Measurements from ENCODE around the gene CD93.

Gene CD93, protein sequence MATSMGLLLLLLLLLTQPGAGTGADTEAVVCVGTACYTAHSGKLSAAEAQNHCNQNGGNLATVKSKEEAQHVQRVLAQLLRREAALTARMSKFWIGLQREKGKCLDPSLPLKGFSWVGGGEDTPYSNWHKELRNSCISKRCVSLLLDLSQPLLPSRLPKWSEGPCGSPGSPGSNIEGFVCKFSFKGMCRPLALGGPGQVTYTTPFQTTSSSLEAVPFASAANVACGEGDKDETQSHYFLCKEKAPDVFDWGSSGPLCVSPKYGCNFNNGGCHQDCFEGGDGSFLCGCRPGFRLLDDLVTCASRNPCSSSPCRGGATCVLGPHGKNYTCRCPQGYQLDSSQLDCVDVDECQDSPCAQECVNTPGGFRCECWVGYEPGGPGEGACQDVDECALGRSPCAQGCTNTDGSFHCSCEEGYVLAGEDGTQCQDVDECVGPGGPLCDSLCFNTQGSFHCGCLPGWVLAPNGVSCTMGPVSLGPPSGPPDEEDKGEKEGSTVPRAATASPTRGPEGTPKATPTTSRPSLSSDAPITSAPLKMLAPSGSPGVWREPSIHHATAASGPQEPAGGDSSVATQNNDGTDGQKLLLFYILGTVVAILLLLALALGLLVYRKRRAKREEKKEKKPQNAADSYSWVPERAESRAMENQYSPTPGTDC

DNA sequence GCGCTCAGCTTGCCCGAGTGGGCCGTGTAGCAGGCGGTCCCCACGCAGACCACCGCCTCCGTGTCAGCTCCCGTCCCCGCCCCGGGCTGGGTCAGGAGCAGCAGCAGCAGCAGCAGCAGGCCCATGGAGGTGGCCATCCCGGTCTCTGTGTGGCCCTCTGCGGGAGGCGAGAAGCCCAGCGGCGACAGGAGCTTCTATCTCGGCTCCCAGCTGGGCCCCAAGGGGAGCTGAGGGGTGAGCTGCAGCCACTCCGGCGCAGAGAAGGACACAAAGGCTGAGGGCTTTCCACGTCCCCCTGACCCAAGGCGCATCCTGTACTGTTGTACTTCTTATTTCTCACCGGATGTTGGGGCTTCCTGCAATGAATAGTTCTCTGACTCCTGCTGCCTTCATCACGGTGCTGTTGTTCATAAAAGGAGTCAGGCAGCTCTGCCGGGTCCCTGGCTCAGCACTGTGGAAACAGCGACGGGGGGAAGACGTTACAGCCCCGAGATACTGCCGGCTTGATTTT is at the start of gene CD93:
Gene CD93, minus strand, starts transcription at position 269 of the 511 bp plus-strand sequence. Its CDS starts 132 bp downstream, at position 137.
- DNase-seq (ENCODE audit: low read depth, low spot score), result no peak

DNA sequence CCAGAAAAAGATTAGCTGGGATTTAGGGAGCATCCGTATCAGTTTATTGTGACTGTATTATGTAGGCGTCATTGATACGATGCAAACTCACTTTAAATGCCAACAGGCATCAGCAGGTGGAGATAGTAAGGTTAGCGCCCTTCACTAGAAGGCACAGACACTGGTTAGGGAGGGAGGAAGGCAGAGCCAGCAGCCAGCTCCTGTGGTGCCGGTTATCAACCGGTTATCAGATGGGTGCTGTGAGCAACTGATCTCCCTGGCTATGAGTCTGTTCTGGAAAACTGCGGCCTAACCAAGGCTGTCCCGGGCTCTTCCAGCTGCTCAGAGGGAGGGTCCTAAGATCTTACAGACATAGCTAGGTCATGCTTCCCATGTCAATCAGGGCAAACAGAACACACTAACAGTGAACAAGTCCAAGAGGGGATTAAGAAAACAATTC is 47.5 kb upstream of the CD93 start:
- DNase-seq (ENCODE audit: low read depth, low spot score), result no peak

DNA sequence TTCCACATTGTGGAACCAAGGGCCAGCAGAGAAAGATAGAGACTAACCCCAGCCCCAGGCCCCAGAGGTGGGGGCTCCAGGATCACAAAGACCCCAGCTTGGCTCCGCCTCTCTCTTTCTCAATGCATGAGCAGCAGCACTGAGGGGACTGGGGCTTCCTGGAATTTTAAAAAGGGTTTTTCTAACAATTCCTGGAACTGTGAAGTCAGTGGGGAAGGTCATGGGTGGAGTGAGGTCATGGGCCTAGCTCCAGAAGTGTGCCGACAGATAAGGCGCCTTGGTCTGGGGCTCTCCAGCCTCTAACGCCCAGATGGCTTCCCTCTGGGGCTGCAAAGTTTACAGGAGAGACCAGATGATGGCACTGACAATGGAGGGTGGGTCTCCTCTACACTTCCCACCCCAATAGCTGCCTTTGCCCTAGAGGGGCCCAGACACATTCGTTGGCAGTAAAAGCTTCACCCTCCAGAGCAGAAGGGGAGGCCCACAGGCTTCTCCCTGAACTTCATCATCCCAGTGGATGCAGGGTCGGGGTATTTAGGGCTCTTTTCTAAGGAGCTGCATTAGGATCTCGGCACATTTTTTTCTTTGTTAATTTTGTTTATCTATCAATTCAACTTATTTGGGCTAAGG is 46.9 kb upstream of the CD93 start:
- DNase-seq (ENCODE audit: low read depth, low spot score), result no peak

DNA sequence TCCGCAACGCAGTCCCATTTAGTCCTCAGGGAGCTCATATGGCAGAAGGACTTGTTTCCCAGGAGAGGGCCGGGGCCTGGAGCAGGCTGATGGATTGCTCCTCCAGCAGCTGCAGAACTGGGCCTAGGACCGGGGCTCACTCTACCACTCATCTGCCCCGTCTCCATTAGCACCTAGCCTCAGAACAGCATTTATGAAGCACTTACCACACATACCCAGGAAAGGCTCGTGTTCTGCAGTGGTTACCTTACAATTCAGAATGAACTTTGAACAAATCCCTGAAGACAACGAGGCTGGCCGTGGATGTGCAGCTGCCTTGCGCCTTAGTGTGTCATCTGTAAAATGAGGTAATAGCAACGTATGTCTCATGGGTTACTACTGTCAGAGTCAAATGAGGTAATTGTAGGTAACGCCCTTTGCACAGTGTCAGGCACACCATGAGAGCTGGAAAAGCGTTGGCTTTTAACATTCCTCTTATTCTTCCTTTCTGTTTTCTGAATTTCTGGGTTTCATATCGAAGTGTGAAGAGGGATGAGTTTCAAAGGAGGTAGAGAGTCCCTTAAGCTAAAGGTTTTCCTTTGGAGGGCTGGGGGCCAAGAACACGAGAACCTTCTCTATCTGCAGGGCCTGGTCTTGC is 46.3 kb upstream of the CD93 start:
- no peak for DNase-seq (ENCODE audit: low read depth, low spot score)

DNA sequence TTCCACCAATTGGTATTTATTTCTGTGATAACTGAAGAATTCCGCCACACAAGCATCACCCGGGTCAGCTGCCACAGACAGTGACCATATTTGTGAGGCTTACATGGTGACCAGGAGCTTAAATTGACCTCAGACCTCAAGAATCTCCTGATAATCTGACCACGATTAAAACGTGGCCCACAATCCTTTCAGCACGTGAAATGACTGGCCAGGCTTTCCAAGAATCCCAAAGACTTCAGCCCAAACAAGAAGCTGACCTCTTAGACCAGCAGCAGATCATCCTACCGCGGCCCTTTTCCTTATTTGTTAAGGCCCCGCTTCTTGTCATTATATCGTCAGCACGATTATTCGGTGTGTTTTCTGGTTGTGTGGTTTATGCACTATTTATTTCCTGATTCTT is 45.6 kb upstream of the CD93 start:
- DNase-seq (ENCODE audit: low read depth, low spot score), result no peak

DNA sequence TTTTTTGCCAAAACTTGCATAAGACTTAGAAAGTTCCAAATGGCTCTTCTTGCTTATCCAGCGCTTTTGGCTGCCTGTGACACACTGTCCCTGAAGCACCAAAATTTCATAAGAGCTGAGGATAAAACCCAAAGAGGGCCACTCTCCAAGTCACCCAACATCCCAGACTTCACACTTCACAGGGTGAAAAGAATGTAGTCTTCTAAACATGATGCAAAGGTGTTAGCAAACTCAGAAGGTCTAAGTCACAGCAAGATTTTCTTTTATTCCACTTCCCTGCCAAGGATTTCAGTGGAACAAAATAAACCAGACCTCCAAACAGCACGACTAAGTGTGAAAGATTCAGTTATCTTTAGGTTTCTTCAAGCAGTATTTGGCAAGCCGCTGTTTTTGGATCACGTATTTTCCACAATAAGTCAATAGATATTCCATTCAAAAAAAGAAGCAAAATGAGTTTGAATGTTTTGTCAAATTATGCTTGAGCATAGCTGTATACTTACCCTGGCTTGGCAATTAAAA is 44.6 kb upstream of the CD93 start:
- DNase-seq (ENCODE audit: low read depth, low spot score), result no peak

DNA sequence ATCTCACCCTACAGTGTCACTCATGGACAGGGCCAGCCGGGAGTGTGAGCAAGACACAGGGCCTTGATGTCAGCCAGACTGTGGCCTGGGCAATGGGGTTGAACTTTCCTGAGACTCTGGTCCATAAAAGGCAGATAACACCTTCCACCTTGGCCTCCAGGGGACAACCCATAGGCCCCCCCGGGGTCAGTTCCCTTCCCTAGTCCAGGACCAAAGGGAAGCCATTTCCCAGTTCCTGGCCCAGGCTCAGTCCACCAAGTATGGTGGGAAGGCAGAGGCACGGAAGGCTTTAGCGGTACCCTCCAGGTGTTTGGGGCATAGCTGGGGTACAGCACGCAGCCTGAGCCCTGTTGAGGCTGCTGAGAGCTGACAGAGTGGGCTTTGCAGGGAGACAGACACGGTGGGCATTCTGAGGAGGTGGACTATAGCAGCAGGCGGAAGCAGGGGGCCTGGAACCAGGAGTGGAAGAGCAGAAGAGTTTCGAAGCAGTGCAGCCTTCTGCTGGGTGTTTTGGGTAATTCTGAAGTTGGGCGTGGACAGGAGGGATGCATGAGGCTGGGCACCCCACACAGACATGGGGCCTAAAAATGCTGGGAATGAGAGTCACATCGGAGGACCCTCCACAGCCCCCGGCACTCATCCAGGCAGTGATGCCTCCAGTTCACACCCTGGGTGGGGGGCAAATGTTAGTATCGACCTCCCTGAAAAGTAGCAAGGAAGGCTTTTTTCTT is 43.9 kb upstream of the CD93 start:
- DNase-seq (ENCODE audit: low read depth, low spot score), result no peak

DNA sequence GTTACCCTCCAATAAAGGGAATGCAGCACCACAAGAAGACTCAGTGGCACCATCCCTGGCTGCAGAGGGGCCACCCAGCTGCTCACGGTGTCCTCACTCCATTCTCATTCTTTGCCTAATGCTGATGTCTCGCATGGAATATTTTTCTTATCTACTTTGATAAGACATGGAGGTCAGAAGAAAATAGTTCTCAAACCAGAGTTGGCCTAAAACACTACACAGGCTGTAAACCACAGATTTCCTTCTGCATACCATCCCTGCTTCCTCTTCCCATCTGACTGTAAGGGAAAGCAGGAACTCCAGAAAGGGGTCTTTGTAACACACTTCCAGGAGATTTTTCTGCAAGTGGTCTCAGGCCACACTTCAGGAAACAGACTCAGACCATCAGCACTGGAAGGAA is 43.1 kb upstream of the CD93 start:
- no peak for DNase-seq (ENCODE audit: low read depth, low spot score)

DNA sequence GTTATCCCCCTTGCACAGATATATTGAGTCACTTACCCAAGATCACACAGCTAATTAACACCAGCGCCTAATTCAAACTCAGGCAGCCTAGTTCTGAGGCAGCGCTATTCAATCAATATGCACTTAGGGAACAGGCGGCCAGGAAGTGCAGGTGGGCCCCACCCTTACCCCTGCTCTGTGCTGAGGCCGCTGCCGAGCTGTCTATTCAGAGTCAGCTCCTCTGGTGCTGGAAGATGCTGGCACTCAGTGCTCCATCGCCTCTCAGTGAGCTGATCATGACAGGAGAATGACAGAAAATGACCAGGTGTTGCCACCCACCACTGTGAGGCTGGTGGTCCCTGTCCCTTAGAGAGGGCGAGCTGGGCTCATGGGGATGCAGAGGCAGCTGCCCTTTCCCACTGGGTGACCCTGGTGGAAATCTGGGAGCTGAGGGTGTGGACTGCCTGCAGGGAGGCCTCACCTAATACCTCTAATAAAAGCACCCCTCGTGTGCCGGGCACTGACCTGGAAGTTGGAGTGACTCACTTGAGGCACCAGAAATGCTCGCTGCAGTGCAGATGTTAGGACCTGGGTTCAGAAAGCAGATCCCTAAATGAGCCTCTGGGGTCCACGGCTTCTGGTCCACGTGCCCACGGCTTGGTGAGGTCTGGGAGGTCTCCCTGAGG is 42.5 kb upstream of the CD93 start:
- no peak for DNase-seq (ENCODE audit: low read depth, low spot score)

DNA sequence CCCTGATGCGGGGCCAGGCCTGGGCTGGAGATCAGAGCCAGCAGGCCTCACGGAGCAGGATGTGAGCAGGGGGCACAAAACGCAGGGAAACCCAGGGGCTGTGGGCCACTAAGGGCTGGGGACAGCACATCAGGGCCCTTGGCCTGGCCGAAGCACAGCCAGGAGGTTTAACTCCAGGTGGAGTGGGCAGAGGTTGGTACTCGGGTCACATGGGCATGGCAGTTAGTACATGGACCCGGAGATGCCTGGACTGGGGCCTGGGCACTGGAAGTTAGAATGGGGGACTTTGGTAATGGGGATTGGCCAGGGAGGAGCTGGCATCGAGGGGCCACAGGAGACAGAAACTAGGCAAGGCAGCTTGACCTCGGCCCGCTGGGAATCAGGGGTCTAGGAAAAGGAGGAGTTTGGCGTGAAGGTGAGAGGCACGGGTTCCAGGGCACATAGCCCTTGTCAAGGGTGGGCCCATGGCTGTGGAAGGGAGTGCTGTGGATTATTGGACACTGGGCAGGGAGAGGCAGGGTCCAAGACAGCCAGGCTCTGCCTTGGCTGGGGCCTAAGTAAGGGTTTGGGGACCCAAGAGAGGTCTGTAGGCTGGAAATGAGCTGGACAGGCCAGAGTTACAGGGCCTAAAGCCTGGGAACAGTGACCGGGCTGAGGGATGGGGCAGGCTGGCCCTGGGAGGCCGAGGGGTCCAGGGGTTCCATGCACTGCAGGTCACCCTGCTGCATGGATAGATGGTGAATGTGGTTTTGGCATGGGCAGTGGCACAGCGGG is 41.6 kb upstream of the CD93 start:
- no peak for DNase-seq (ENCODE audit: low read depth, low spot score)

DNA sequence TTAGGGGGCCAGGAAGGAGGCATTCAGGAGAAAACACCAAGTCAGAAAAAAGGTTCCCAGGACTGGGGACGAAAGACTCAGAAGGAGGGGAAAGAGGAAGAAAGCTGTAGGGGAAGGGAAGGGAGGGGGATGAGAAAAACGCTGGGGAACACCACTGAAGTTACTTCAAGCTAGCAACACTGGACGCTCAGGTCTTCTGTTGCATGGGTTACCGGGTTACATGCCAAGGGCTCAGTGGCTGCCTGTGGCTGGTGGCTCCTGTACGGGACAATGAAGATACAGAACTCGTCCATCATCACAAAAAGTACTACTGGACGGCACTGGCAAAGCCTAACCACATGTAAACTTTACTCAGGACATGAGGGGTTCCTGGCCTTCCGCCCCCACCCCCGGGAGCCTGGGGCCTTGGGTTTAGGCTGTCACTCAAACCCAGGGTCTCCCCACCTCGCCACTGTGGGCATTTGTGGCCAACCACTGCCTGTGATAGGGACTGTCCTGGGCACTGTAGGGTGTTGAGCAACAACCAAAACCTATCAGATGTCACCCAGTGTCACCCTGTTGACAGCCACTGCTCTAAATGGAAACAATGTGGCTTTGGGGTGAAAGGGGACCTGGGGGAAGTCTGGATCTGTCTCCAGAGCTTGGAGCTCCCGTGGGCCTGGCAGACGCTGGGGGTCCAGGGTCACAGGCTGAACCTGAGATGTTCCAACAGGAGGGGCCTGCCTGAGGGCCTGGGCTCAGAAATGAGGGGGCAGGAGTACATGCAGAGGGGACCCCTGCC is 40.3 kb upstream of the CD93 start:
- DNase-seq (ENCODE audit: low read depth, low spot score), result no peak

DNA sequence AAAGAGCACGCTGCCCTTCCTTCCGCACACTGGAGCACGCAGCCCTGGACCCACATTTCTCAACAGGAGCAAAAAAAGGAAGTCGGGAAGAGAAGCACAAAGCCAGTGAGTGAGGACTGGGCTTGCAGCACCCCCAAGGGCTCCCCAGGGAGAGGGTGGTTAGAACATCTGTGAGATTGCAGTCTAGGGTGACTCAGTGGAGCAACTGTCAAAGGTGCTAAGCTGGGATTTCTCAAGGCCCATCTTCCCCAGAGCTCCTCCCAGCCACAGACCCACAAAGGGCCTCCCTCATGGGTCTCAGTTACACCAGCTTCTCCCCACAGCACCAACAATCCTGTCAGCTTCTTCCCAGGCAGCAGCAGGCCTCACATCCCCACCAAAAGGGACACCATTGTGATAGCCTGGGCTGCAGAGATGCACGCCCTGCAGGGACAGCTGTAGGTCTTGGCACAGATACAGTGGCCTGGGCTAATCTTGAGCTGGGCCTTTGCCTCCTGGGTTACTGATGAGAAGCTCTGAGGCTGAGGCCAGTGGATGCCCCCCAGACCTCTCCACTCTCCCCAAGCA is 39.6 kb upstream of the CD93 start:
- DNase-seq (ENCODE audit: low read depth, low spot score), result no peak

DNA sequence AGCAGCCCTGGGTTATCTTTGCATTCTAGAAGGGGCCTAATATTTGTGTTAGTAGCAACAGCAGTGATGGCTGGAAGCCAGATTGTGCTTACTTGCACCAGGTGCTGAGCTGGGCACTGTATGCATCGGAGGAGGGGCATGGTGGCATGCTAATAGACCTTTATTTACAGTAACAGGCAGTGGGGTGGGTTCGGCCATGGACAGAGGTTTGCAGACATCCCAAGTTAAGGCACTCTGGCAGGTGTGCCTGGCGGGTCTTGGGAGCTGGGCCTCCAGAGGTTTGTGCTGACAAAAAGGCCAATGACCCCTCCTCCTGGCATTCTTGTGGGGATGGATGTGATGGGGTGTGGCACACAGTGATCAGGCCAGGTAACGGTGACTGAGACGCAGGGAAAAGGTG is 39.0 kb upstream of the CD93 start:
- DNase-seq (ENCODE audit: low read depth, low spot score), result no peak

DNA sequence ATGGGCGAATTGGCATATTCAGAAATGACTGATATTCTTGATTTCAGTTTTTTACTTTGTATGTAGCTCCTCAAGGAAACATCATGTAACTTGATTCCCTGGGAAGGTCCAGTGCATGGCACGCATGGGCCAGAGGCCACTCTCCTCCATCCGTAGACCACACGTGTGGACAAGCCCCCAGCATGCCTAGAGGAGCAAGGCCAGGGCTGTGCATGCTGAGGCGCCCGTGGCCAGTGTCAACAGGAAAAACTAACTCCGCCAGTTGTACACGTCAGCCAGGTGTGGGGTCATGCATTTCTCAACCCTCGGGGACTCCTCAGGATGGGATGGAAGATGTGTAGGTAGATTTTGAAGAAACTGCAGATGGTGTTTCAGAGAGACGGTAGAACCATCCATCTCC is 37.8 kb upstream of the CD93 start:
- DNase-seq (ENCODE audit: low read depth, low spot score), result no peak

DNA sequence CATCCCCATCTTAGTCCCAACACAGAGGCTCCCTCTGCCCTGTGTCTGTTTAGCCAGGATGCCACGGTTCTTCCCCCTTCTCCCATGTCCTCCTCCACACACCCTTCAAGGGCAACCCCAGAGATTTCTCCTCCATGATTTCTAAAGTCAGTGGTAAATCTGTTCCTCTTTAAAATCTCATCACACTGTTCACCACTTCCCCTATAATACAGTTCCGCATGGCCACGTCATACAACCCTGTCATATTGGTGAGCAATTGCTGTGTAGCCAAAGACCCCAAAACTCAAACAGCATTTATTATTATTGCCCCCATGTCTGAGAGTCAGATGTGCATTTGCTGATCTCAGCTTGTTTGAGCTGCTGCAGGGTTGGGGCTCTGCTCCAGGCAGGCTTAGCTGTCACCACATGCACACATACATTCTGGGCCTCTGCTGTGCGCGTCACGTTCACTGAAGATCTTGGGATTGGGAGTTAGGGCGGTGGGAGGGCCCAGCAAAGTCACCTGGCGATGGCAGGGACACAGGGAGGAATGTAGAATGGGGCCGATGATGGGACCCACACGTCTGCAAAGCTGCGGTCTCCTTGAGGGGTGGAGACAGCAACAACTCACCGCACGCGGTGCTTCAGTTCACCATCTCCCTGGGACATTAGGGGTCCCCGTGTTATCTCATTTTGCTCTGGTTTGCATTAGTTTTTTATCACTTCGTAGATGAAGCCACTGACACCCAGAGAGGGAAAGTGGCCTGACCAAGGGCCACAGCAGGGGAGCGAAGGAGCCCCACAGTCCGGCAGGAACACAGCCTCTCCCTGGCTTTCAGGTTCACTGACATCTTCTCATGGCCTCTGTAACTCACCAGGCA is 36.9 kb upstream of the CD93 start:
- DNase-seq (ENCODE audit: low read depth, low spot score), result no peak

DNA sequence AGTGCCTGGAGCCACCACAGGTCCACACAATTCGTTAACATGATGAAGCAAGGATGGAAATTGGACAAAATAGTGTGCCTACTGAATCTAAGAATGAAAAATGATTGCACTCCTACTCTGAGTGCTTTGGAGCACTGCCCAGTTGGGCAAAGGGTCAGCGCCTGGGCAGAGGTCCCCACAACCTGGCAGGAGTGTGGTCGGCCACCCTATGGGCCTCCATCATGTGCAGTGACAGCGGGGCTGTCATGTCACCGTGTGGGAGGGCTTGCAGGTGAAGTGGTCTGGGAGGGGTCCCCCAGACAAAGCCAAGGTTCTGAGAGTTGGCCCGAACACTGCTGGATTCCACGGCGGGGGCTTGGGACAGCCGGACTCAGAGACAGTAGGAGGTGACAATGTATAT is 36.2 kb upstream of the CD93 start:
- DNase-seq (ENCODE audit: low read depth, low spot score), result no peak

DNA sequence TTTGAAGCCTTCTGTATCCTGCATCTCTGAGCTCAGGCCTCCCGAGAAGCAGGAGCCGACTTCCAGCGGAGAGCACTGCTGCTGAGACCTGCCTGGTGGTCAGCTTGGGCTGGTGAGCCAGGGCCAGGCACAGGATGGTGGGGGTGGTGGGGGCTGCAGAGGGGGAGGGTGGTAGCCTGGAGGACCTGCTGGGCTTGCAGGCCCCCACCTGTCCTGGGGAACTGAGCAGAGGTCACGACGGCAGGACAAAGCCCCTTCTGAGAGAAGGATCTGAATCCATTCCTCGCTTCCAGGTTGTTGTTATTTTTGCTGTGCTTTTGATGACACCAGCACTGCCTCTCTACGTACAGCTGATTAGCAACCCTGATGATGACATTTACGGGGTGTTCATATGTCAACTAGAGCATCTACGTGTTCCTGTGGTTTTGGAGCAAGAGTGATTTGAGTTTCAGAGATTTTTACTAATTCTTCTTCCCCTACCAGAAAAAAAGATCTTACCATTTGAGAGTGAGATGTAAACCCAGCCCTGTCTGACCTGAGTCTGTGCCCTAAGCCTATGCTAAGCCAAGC is 35.7 kb upstream of the CD93 start:
- no peak for DNase-seq (ENCODE audit: low read depth, low spot score)

Measured in brain pericyte (primary cell).